HepG2 (cell line): ENCODE data around the gene LRBA. TPM values are rescaled to one million over a fixed set of nuclear protein-coding genes. Genes with fewer than 3 reads are reported as not detected.

Experiments used
- ATAC-seq: fragments of 200-7000 bp; cut with Tn5 transposase; 3 replicates; pipeline ENCODE4 v1.9.1; 2020; ENCODE audit warnings: mild to moderate bottlenecking, moderate library complexity
- BruUV-seq: library from RNA; stranded (reverse); fragments of 400-500 nt; replicated peaks from 2 replicates; lab custom pipeline; 2021; lab: Mats Ljungman, UMichigan
- CTCF ChIA-PET: fragments of 300-600 bp; formaldehyde crosslinking; extraction: SDS; loops from one replicate; lab custom pipeline; 2021; ENCODE audit warnings: low total read pairs, inconsistent platforms, low intra/inter-chr PET ratio; lab: Yijun Ruan, JAX
- POLR2A ChIA-PET: fragments of 350-600 bp; sonication (Branson Sonifier 250); formaldehyde crosslinking; loops from one replicate; lab custom pipeline; 2020; ENCODE audit warnings: antibody characterized with exemption, inconsistent platforms; lab: Yijun Ruan, JAX
- DNase-seq: peaks from one replicate; pipeline ENCODE4 v3.0.0-alpha.2; 2015; ENCODE audit warnings: low spot score
- FAIRE-seq: peaks from 3 replicates; lab custom pipeline; 2011; peaks lifted over from hg19 to GRCh38; lab: Jason Lieb, UNC
- H2AFZ ChIP-seq: one replicate; pipeline ENCODE4 v1.6.1; 2011; ENCODE audit warnings: low read length, inconsistent platforms
- H3K27ac ChIP-seq: fragments of 300-600 bp; 3 replicates; pipeline ENCODE4 v1.8.0; 2011; ENCODE audit warnings: mixed run types, mild to moderate bottlenecking, mixed read lengths, low read length, inconsistent platforms; ENCODE audit not compliant: insufficient read depth; ENCODE audit errors: extremely low read length
- H3K27me3 ChIP-seq, 2 experiments: fragments of 200-600 bp in 1 of 2; 2 replicates in 1 of 2; 3 replicates in 1 of 2; pipeline versions ENCODE4 v1.6.0 to v1.8.0; 2011; ENCODE audit warnings: low read length in 2 of 2, mild to moderate bottlenecking in 2 of 2, moderate library complexity in 2 of 2, inconsistent platforms in 1 of 2; ENCODE audit not compliant: insufficient read depth in 2 of 2, control insufficient read depth in 1 of 2
- H3K36me3 ChIP-seq, 2 experiments: fragments of 200-600 bp in 1 of 2; replicated peaks in 1 of 2; 2 replicates in 1 of 2; 3 replicates in 1 of 2; pipeline versions ENCODE4 v1.5.1 to v1.8.0; 2011; ENCODE audit warnings: low read length in 2 of 2, inconsistent platforms in 1 of 2; ENCODE audit not compliant: insufficient read depth in 2 of 2, control insufficient read depth in 1 of 2
- H3K4me1 ChIP-seq: 2 replicates; pipeline ENCODE4 v1.5.1; 2012; ENCODE audit warnings: low read length, inconsistent platforms; ENCODE audit not compliant: insufficient read depth
- H3K4me2 ChIP-seq: 2 replicates; pipeline ENCODE4 v1.6.0; 2011; ENCODE audit warnings: low read depth, low read length, inconsistent platforms
- H3K4me3 ChIP-seq, 3 experiments: fragments of 200-600 bp in 1 of 3; sonication (generic), shearing (Covaris generic) in 1 of 3; replicated peaks in 1 of 3; 2 replicates each; pipeline ENCODE4 v1.5.1; 2011 to 2016; ENCODE audit warnings: low read length in 3 of 3, inconsistent platforms in 2 of 3, low read depth in 2 of 3, mild to moderate bottlenecking in 2 of 3, control low read depth in 1 of 3, mixed read lengths in 1 of 3; ENCODE audit not compliant: insufficient read depth in 1 of 3
- H3K79me2 ChIP-seq: one replicate; pipeline ENCODE4 v1.6.1; 2011; ENCODE audit warnings: low read length, inconsistent platforms; ENCODE audit not compliant: insufficient read depth
- H3K9ac ChIP-seq: 2 replicates; pipeline ENCODE4 v1.6.0; 2011; ENCODE audit warnings: mild to moderate bottlenecking, low read depth, low read length, inconsistent platforms; ENCODE audit not compliant: insufficient read depth
- H3K9me3 ChIP-seq: 2 replicates; pipeline ENCODE4 v1.5.1; 2012; ENCODE audit warnings: mild to moderate bottlenecking, low read length
- H4K20me1 ChIP-seq: 2 replicates; pipeline ENCODE4 v1.6.0; 2011; ENCODE audit warnings: inconsistent platforms, mild to moderate bottlenecking, low read length, moderate library complexity; ENCODE audit not compliant: insufficient read depth
- ATM ChIP-seq: fragments of 450-650 bp; IDR thresholded peaks from 2 replicates; pipeline ENCODE4 v1.7.1; 2017; ENCODE audit warnings: mild to moderate bottlenecking, borderline replicate concordance
- CBFB ChIP-seq: sonication (generic); formaldehyde crosslinking; IDR thresholded peaks from 2 replicates; pipeline ENCODE4 v1.4.0; 2020; ENCODE audit warnings: missing genetic modification reagents
- EP300 ChIP-seq, 3 experiments: sonication (generic) in 1 of 3; formaldehyde crosslinking in 1 of 3; IDR thresholded peaks; 2 replicates each; pipeline versions ENCODE4 v1.5.1 to v1.6.1; 2011 to 2020; ENCODE audit warnings: low read depth in 2 of 3, low read length in 2 of 3, borderline replicate concordance in 1 of 3, improper control_type of control experiment in 1 of 3, mild to moderate bottlenecking in 1 of 3, missing genetic modification reagents in 1 of 3, moderate library complexity in 1 of 3
- HMGA1 ChIP-seq: sonication (generic); formaldehyde crosslinking; conservative IDR thresholded peaks from 2 replicates; pipeline ENCODE4 v1.4.0; 2020; ENCODE audit warnings: missing genetic modification reagents
- MXI1 ChIP-seq: IDR thresholded peaks from 3 replicates; pipeline ENCODE4 v1.6.1; 2012; ENCODE audit warnings: low read depth, low read length, inconsistent platforms, borderline replicate concordance
- NBN ChIP-seq: fragments of 450-650 bp; conservative IDR thresholded peaks from 2 replicates; pipeline ENCODE4 v1.6.1; 2017
- RBM22 ChIP-seq: fragments of 200-400 bp; formaldehyde crosslinking; optimal IDR thresholded peaks from 2 replicates; pipeline ENCODE3; 2017; ENCODE audit warnings: mild to moderate bottlenecking, low read length, moderate library complexity
- SNAI1 ChIP-seq: sonication (generic); formaldehyde crosslinking; IDR thresholded peaks from 2 replicates; pipeline ENCODE4 v1.5.0; 2020; ENCODE audit warnings: mild to moderate bottlenecking, missing genetic modification reagents, borderline replicate concordance
- SRSF4 ChIP-seq: fragments of 200-400 bp; formaldehyde crosslinking; IDR thresholded peaks from one replicate; pipeline ENCODE4 v1.6.1; 2018; ENCODE audit warnings: mild to moderate bottlenecking, low read depth, low read length, moderate library complexity; ENCODE audit not compliant: poor library complexity, severe bottlenecking
- TERF1 ChIP-seq: sonication (generic); formaldehyde crosslinking; IDR thresholded peaks from 2 replicates; pipeline ENCODE4 v1.8.0; 2022; ENCODE audit warnings: mild to moderate bottlenecking, missing genetic modification reagents, moderate library complexity
- ZBTB42 ChIP-seq: sonication (generic); formaldehyde crosslinking; IDR thresholded peaks from 2 replicates; pipeline ENCODE4 v1.5.0; 2020; ENCODE audit warnings: mild to moderate bottlenecking, missing genetic modification reagents
- ZC3H4 ChIP-seq: sonication (generic); formaldehyde crosslinking; IDR thresholded peaks from 2 replicates; pipeline ENCODE4 v1.4.0; 2020; ENCODE audit warnings: missing genetic modification reagents, borderline replicate concordance
- ZNF34 ChIP-seq: sonication (generic); formaldehyde crosslinking; IDR thresholded peaks from 2 replicates; pipeline ENCODE4 v1.4.0; 2020; ENCODE audit warnings: mild to moderate bottlenecking, missing genetic modification reagents, borderline replicate concordance
- ZNF710 ChIP-seq: sonication (generic); formaldehyde crosslinking; IDR thresholded peaks from 2 replicates; pipeline ENCODE4 v1.5.0; 2020; ENCODE audit warnings: mild to moderate bottlenecking, missing genetic modification reagents, borderline replicate concordance
- WGBS: methylation state at CpG from one replicate; pipeline ENCODE4 v1.1.6; 2017; ENCODE audit warnings: low lambda C conversion rate; 5-methylcytosine and 5-hydroxymethylcytosine counted together
- in situ Hi-C: cut with HindIII; loops from 2 replicates; pipeline ENCODE4 v1.10.0; 2017; ENCODE audit warnings: low pct_unique_long_range_greater_than_20kb; ENCODE audit not compliant: extremely low pct_ligation_motif_present
- intact Hi-C: fragments of 100-400 bp; cut with micrococcal nuclease; formaldehyde crosslinking; loops from one replicate; pipeline ENCODE4 v1.10.0; 2022; ENCODE audit not compliant: unreplicated experiment
- polyA plus RNA-seq, 8 experiments: library from polyadenylated mRNA; depleted of rRNA in 3 of 8; stranded (reverse) in 7 of 8; unstranded in 1 of 8; fragments of >200 nt; fragmentation: Illumina TruSeq in 4 of 8; extraction: Trizol in 4 of 8; gene quantifications; 2 replicates each; pipeline versions ENCODE4 v1.2.1 to v1.2.3, GENCODE V29; 2011 to 2016; ENCODE audit warnings: low read depth in 4 of 8, missing spikeins in 1 of 8, mixed read lengths in 1 of 8; ENCODE audit not compliant: insufficient read depth in 1 of 8
- total RNA-seq, 5 experiments: library from RNA; depleted of rRNA; stranded (reverse); fragments of >200 nt; fragmentation: Illumina TruSeq; extraction: Trizol; gene quantifications; 2 replicates each; pipeline ENCODE4 v1.2.3, GENCODE V29; 2016; ENCODE audit warnings: low read depth in 1 of 5

Gene LRBA
- total and polyA plus RNA-seq, 2 of the 13 experiments (the other 11 are each of a cell fraction or from before 2014, with no cell fraction given) = 21.0 to 37.2 TPM

GRCh38 chr4:150546286-150546685 is 468.8 kb downstream of the LRBA start:
- Histone ChIP-seq H3K9ac (no peak overlapping the region), H4K20me1 (no peaks in the 10 kb centered on the region), H3K27ac (no peak overlapping the region), H3K79me2 (no peaks in the 10 kb centered on the region), H3K4me1 (peaks cover under 1% of the 10 kb centered on the region; the same call in 1 of the 2 replicates), H3K4me2 (no peak overlapping the region), H3K9me3 (no peaks in the 10 kb centered on the region), H3K36me3 (no peaks in the 10 kb centered on the region), H3K4me3 (no peak overlapping the region), H2AFZ (no peak overlapping the region), H3K27me3 (no peaks in the 10 kb centered on the region)
- FAIRE-seq (no peak), ATAC-seq (no peak), DNase-seq (no peak)
- CTCF ChIA-PET = no interaction called here
- in situ Hi-C loops = no loop called here
- no TSS peak for BruUV-seq
- no peak for TF ChIP-seq CBFB (CRISPR knock-in tag)
- no peak for TF ChIP-seq ZBTB42 (CRISPR knock-in tag)
- no peak for TF ChIP-seq MXI1
- no peak for TF ChIP-seq ZNF34 (CRISPR knock-in tag)
- TF ChIP-seq TERF1 = no peak
- TF ChIP-seq HMGA1 (CRISPR knock-in tag) = no peak
- no peak for TF ChIP-seq ATM
- TF ChIP-seq NBN = no peak
- TF ChIP-seq RBM22 = no peak
- TF ChIP-seq ZC3H4 = no peak
- TF ChIP-seq SRSF4 = no peak
- no peak for TF ChIP-seq ZNF710
- TF ChIP-seq EP300 (IDR thresholded peaks at IDR 0.05; ENCODE audit: low read depth in 2 of 2, low read length in 2 of 2) = no peak
- TF ChIP-seq EP300 (CRISPR knock-in tag; IDR thresholded peaks at IDR 0.05; ENCODE audit: borderline replicate concordance) = no peak
- no peak for TF ChIP-seq SNAI1
- POLR2A ChIA-PET = no interaction called here
- 98% methylated on average over 2 of the region's 2 CpGs for WGBS
- intact Hi-C loops = no loop called here
